Measurements from ENCODE around the gene AGR2.

The AGR2 gene

DNA sequence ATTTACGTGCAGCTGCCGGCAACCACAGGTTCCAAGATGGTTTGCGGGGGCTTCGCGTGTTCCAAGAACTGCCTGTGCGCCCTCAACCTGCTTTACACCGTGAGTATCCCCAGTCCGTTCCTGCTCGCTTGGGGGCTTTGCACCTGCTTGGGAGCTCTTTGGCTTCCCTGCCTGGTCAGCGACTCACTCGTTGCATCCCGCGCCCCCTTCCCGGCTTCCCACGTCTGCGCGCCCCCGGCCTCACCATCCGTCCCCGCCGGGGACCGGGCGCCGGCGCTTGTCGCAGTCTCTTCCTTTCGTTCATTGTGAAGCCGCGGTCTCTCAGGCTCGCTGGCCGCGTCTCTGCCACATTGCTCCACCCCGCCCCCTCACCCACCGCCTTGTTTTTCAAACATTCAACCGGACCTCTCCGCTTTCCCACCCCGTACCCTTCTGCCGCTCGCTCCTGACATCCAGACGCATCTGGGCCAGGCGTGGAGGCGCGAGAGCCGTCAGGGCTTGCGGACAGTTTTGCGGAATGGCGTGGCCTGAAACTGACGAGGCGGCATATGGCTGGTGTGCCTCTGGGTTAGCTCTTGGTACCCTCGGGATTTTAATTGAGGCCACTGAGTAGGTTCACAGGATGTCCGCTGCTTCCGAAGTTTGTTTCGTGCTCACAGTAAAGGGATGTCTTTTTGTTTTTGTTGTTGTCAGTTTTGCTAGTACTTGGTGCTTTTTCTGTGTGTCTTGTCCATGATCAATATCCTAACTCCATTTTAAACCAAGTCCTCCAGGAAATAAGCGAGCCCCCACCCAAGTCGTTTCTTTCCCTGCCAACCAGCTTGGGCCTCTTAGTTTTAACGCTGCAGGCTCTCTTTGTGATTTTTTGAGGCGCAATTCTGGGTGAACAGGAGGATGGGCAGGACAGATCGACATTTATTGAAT lies 50.6 kb downstream of the AGR2 start:
- TF ChIP-seq, protein P1, sequence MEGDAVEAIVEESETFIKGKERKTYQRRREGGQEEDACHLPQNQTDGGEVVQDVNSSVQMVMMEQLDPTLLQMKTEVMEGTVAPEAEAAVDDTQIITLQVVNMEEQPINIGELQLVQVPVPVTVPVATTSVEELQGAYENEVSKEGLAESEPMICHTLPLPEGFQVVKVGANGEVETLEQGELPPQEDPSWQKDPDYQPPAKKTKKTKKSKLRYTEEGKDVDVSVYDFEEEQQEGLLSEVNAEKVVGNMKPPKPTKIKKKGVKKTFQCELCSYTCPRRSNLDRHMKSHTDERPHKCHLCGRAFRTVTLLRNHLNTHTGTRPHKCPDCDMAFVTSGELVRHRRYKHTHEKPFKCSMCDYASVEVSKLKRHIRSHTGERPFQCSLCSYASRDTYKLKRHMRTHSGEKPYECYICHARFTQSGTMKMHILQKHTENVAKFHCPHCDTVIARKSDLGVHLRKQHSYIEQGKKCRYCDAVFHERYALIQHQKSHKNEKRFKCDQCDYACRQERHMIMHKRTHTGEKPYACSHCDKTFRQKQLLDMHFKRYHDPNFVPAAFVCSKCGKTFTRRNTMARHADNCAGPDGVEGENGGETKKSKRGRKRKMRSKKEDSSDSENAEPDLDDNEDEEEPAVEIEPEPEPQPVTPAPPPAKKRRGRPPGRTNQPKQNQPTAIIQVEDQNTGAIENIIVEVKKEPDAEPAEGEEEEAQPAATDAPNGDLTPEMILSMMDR (IDR thresholded peaks at IDR 0.05; ENCODE audit: borderline replicate concordance, control extremely low read depth, extremely low read depth, insufficient read depth, missing control alignments), result no peak
- in situ Hi-C loops (cut with MboI; ENCODE audit: low sequenced_read_pairs, unreplicated experiment), result no loop called here
- DNase-seq (ENCODE audit: low spot score), result peak; percentile 35

DNA sequence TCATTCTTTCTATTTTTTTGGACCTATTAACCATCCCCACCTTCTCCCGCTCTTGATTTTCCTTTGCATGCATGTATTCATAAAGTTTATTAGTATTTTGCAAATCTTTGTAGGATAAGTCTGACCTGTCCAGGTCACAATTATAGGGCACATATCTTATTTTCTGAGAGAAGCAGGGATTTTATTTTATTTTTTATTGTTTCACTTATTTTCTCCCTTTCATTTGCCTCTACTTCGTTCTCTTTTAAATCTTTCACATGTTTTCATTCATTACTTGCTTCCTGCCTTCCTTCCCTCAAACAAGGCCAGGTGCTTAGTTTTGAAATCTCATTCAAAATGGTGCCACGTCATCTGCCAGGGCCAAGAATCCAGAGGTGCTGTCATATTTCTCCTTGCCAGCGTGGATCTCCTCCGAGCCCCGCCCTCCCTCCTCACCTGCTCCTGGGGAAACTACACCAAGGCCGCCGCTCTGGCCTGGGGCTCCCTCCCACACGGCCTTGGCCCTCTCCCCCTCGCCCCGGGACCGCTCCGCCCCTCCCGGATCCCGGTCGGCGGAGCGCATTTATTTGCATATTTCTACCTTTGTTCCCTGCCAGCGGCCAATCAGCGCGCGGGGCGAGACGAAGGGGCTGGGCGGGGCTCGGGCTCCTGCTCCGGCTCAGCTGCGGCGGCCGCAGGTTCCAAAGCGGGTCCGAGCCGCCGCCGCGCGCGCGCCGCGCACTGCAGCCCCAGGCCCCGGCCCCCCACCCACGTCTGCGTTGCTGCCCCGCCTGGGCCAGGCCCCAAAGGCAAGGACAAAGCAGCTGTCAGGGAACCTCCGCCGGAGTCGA lies 51.5 kb downstream of the AGR2 start, which contains the start of gene TSPAN13:
Gene TSPAN13 (plus strand): TSS at position 654 of the 830 bp plus-strand sequence. CDS start 213 bp downstream, outside the sequence.
- in situ Hi-C loops (cut with MboI; ENCODE audit: low sequenced_read_pairs, unreplicated experiment), result no loop called here
- TF ChIP-seq, protein P1 (IDR thresholded peaks at IDR 0.05; ENCODE audit: borderline replicate concordance, control extremely low read depth, extremely low read depth, insufficient read depth, missing control alignments), result no peak

DNA sequence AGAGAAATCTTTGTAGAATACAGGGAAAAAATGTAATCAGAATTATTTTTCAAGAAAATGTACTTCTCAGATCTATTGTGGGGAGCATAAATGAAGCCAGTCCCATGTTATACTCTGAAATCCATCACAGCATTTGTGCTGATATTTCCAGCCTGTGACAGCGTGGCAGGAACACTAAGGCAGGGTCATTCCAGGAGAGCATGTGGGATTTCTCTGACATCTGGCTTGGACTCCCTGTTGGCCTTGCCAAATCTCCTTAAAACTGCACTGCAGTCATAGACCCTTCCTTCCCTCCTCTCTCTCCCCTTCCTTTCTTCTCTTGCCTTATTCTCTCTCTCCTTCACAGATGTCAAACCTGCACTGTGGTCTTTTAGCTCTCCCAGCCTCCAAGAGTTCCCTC lies 57.7 kb downstream of the AGR2 start:
- TF ChIP-seq, protein P1 (IDR thresholded peaks at IDR 0.05; ENCODE audit: borderline replicate concordance, control extremely low read depth, extremely low read depth, insufficient read depth, missing control alignments), result no peak
- in situ Hi-C loops (cut with MboI; ENCODE audit: low sequenced_read_pairs, unreplicated experiment), result no loop called here
- DNase-seq (ENCODE audit: low spot score), result no peak

More for the DNA sequence above, 51.5 kb downstream of the AGR2 start, which contains the start of gene TSPAN13:
- peak; percentile 57 for DNase-seq (ENCODE audit: low spot score)

- in situ Hi-C loops (cut with MboI; ENCODE audit: low sequenced_read_pairs, unreplicated experiment), result no loop called here
- DNase-seq (ENCODE audit: low spot score), result no peak
- TF ChIP-seq, protein P1 (IDR thresholded peaks at IDR 0.05; ENCODE audit: borderline replicate concordance, control extremely low read depth, extremely low read depth, insufficient read depth, missing control alignments), result no peak
These were observed 59.2 kb downstream of the AGR2 start for GRCh38 chr7:16745645-16746044.

DNA sequence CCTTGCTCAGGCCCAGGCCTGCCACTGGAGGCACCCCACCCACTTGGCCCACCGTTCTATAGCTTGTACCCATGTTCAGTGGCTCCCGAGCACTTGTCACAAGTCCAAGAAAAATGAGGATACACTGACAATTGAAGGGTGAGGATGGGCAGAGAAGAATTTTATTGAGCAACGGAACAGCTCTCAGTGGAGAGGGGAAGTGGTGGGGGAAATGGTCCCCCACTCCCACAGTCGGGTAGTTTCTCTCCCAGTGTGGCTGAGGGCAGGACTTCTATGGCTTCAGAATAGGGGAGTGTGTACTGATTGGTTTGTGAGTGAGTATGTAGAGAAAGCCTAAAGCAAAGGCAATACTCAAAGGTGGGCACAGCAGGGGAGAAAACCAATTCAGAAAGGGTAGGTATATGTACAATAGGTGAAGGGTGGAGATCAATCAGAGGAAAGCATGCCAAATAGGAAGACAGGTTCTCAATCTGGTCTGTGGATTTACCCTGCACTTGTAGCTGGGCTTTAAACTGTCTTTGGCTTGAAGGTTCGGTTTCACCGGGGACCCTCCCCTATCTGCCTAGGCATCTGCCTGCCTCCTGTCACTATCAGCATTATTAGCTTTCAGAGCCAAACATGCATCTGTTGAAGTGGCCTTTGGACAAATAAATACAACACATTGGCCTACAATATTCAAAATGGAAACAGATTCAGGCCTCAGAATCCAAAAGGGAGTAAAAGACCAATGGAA lies 60.1 kb downstream of the AGR2 start:
- in situ Hi-C loops (cut with MboI; ENCODE audit: low sequenced_read_pairs, unreplicated experiment), result no loop called here
- TF ChIP-seq, protein P1 (IDR thresholded peaks at IDR 0.05; ENCODE audit: borderline replicate concordance, control extremely low read depth, extremely low read depth, insufficient read depth, missing control alignments), result no peak
- DNase-seq (ENCODE audit: low spot score), result no peak

DNA sequence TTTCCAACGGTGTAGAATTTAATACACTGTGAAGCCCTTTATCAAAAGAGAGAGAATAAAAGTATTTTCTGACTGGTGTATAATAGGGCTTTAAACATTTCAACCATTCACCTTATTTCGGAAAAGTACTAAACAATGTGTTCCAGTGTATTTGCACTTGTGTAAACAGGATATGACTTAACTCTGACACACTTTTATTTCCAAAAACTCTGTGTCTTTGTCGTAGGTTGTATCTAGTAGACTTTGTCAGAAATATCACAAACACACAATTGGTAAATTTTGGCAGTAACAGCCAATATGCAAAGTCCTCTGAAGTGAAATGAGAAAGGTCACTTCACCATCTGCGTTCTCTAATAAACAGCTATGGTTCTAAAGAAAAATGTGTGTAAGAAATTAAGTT lies 61.6 kb downstream of the AGR2 start:
- TF ChIP-seq, protein P1 (IDR thresholded peaks at IDR 0.05; ENCODE audit: borderline replicate concordance, control extremely low read depth, extremely low read depth, insufficient read depth, missing control alignments), result no peak
- DNase-seq (ENCODE audit: low spot score), result no peak
- in situ Hi-C loops (cut with MboI; ENCODE audit: low sequenced_read_pairs, unreplicated experiment), result no loop called here
